HG03520 (cell line): ENCODE data around the gene SMOC1.

ENCODE experiments used
- ATAC-seq: cut with Tn5 transposase; IDR thresholded peaks from one replicate; pipeline ENCODE4 v1.9.1; 2021; ENCODE audit warnings: mild to moderate bottlenecking, moderate library complexity; ENCODE audit not compliant: unreplicated experiment

Gene SMOC1

DNA sequence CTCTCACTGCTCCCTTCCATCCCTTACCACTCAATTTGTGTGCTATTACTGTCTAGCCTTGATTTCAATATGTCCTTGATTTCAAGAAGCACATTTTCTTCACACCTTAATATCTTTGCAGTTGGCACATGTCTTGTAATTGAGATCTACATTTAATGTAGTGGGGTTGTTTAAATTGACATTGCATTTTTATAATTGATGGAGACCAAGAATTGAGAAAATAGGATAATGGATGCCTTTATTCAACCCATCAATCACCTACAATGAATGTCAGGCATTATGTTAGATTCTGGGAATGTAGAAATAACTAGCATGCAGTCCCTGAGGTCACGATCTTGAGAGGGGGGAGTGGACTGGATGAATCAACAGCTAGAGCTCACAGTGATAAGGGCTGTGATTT lies 94.6 kb downstream of the SMOC1 start:
- no peak for ATAC-seq

DNA sequence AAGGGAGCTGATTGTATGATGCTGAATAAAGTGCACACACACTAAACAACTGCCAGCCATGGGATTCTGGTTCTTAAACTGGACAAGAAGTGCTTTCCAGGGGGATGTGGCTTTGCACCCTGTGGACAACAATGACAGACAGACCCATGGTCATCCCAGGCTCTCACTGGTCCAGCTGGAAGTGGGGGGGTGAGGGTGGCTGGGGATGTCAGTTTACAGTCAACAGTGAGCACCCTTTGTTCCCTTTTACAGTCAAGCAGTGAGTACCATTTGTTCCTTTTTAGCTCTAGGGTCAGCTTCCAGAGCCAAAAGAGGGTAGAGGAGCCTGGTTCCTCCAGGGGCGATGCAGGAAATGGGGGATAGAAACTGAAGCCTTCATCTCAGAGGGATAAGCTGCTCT lies 100.7 kb downstream of the SMOC1 start:
- no peak for ATAC-seq

- no peak for ATAC-seq
These were observed 101.5 kb downstream of the SMOC1 start for GRCh38 chr14:69980457-69981425.

DNA sequence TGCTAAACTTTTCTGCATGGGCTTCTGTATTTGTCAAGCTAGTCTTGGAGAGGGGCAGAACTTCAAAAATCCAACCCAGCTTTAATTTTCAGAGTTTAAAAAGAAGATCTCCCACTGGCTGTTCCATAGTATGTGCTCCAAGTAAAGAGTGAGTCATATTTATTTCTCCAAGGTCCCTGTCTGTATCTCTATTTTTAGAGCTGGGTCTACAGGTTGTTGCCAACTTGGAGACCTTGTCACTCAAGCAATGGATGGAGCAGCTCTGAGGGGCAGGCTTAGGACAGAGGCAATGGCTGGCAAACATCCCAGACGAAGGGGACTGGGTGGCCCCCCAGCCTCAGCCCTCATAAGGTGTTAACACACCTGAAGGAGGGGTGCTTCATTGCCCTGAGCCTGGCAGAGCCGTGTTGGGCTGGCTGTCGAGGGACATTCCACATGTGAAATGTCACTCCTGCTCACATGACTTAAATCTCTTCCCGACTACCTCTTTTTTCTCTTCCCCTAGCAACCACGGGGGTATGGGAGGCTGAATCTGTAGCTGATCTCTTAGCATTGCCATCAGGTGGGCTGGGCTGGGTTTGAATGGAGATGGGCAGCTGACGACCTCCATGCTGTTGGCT lies 103.1 kb downstream of the SMOC1 start:
- ATAC-seq, result no peak

DNA sequence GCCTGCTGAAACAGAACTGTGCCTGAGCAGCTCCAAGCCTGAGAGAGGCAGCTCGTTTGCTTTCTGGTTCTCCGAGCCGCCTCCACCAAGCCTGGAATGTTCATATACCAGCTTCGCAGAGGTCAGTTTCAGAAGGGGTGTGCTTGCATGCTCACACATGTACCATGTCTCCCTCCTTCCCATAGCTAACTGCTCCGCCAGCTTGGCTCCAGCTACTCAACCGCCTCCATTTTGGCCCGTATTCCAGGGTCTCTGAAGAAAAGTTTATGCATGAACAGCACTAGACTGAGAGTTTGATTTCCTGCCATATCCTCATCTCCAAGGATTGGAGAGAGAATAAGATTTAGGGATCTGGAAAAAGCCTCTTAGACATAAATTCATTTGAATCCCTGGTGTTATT lies 103.7 kb downstream of the SMOC1 start:
- no peak for ATAC-seq

DNA sequence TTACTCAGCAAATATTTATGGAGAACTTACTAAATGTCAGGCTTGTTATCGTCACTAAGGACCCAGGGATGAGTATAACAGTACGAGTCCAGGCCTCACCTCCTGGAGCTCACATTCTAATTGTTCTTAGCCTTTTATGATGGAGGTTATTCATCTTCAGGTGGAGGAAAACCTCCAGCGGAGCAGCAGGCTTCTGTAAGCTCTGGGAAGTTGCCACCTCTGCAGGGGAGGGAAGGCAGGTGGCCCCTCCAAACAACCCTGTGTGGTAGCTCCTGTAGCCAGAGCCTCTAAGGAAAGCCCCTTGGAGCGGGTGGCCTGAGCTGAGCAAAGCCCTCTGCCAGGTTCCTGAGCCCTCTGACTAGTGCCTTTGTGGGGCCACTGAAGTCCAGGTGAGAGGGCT lies 104.1 kb downstream of the SMOC1 start:
- ATAC-seq, result no peak

GRCh38 chr14:69985463-69985862 lies 106.2 kb downstream of the SMOC1 start:
- no peak for ATAC-seq

DNA sequence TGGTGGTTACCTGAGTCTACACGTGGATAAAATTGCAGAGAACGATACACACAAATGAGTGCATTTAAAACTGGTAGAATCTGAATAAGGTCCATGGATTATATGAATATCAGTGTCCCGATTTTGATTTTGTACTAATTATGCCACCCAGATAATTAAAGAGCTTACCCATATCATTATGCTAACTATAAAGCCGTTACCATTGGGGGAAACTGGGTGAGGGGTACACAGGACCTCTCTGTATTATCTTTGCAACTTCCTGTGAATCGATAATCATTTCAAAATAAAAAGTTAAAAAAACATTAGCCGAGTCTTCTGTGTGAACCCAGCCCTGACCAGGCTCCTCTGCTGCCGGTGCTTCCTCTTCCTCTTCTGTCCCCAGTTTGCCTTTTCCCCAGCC lies 107.1 kb downstream of the SMOC1 start:
- ATAC-seq, result no peak

GRCh38 chr14:69987406-69988121 lies 108.3 kb downstream of the SMOC1 start:
- no peak for ATAC-seq

DNA sequence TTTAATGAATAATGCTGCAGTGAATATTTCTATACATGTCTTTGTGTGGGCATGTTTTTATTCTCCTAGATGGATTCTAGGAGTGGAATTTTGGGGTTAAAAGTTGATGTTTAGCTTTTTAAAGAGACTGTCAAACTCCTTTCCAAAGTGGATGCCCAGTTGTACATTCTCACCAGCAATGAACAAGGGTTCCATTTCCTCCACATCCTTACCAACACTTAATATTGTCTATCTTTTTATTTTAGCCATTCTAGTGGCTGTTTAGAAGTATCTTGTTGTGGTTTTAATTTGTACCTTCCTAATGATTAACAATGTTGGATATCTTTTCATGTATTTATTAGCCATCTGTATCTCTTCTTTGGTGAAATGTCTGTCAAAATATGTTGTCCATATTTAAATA lies 109.8 kb downstream of the SMOC1 start:
- ATAC-seq, result no peak

GRCh38 chr14:69989622-69990021 lies 110.4 kb downstream of the SMOC1 start:
- ATAC-seq, result no peak

- ATAC-seq, result no peak
These were observed 111.1 kb downstream of the SMOC1 start for GRCh38 chr14:69990323-69990722.

- no peak for ATAC-seq
These were observed 112.2 kb downstream of the SMOC1 start for GRCh38 chr14:69991422-69991821.

DNA sequence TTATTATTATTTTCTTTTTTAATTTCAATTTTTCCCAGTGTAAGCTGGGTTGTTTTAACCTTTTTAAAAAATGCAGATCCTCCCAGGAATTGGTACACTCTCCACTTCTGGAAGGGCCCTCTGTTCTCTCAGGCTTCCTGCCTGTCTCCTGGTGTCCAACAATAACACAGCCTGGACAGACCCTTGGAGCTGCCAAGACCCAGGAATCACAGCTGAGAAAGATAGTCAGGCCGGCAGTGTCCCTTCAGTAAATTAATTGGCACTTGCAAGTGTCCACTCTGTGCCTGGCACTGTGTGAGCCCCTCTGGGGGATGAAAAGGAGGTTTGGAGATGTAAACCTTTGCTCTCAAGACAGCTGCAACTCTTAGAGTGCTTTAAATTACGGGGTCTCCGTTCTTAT lies 113.3 kb downstream of the SMOC1 start:
- ATAC-seq, result no peak

DNA sequence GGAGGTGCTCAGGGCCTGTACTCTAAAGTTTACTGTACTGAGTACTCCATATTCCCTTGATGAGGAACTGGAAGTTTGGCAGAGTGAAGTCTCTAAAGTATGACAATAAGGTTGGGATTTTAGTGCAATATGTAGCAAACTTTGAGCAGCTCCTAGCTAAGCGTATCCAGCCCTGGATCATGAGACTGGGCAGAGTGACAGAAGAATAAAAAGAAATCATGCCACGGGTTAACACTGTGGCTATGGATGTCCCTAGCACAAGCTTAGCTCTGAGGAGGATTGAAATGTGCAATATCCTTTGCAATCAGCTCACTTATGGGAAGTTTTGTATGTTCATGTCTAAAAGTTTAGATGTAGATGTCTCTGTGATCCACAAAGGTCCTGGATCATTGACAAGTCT lies 114.1 kb downstream of the SMOC1 start:
- no peak for ATAC-seq

DNA sequence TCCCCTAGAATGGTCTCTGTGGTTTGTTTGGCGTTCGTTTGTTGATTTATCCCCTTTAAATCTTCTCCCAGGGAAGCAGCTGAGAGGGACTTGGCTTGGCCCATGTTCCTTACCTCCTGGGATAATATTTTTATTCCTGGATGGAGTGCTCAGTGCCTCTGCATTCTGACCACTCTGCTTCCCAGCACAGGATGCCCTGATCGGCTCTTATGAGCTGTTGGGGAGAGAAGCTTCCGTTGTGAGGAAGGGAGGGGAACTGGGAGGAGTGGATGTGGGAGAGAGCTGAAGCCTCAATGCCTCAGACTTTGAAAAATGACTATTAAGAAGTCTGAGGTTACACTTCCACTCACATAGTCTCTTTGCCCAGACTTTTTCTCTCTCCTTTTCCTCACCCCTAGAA lies 114.8 kb downstream of the SMOC1 start:
- no peak for ATAC-seq

- no peak for ATAC-seq
These were observed 117.0 kb downstream of the SMOC1 start for GRCh38 chr14:69996216-69996615.

GRCh38 chr14:69997849-69998248 lies 118.6 kb downstream of the SMOC1 start:
- no peak for ATAC-seq

- ATAC-seq, result no peak
These were observed 120.1 kb downstream of the SMOC1 start for GRCh38 chr14:69999261-69999674.

GRCh38 chr14:70000601-70001000 lies 121.4 kb downstream of the SMOC1 start:
- ATAC-seq, result no peak

DNA sequence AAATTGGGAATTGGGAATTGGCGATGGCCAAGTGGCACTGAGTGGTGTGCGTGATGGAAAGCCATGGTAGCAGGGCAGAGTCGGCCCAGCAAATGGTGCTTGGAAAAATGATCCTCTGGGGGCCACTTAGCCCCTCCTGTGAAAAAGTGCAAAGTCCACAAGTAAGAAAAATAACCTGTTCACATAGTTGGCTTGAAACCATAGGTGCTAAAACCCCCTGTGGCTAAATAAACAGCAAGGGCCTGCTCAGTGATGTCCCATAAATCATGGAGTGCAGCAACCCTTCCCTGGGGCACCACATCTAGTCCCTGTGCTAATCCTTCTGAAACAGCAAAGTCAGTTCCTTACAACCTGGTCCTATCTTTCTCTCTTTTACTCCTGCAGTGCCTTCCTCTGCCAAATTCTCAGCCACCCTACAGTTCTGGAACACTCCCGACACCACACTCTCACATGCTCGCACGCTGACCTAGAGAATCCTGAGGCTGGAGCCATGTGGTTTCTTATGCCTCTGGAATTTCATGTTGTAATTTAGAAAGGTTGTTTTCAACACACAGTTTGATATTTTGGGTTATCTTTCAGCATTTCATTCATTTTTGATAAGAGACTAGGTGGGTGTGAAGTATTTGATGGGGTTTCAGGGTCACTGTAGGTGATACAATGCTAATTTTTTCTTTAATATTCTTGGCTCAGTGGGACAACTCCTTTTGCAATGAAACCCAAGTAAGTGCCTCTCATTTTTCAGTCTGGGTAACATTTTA lies 123.6 kb downstream of the SMOC1 start:
- ATAC-seq, result no peak
